ENCODE results near the gene GABARAP. TPM values are rescaled to one million over a fixed set of nuclear protein-coding genes. Genes with fewer than 3 reads are reported as not detected.
A peak's percentile ranks its signal among the peaks of the same experiment; 100 is the strongest.

The GABARAP gene
- total and polyA plus RNA-seq, 2 experiments from 2014 or later, result 517 to 772 TPM

- H3K27me3 ChIP-seq, result no peaks in the 10 kb centered on the region
- H3K9me3 ChIP-seq (ENCODE audit: low read depth), result no peaks in the 10 kb centered on the region
- peaks cover 18% of the 10 kb centered on the region for H3K4me1 ChIP-seq (ENCODE audit: low read depth)
- no peak overlapping the region for H3K4me3 ChIP-seq
- no peak for TF ChIP-seq CTCF (IDR thresholded peaks at IDR 0.05; ENCODE audit: low read depth, low read length)
- peak overlapping the region; percentile 83 for H3K27ac ChIP-seq
- DNase-seq (ENCODE audit: low read depth in 1 of 2, low spot score in 1 of 2), result peak in 1 of 2 donors; percentile 36
- H3K36me3 ChIP-seq, result peaks cover 6% of the 10 kb centered on the region
These were observed 6.3 kb downstream of the GABARAP start for GRCh38 chr17:7235693-7236665.

- TF ChIP-seq CTCF (IDR thresholded peaks at IDR 0.05; ENCODE audit: low read depth, low read length), result no peak
- DNase-seq (ENCODE audit: low read depth in 1 of 2, low spot score in 1 of 2), result peak; percentile 96 to 97
- H3K27me3 ChIP-seq, result no peaks in the 10 kb centered on the region
- peak within 1 kb of the TSS; percentile 89 for H3K27ac ChIP-seq
- H3K36me3 ChIP-seq, result peaks cover 8% of the 10 kb centered on the region
- H3K4me1 ChIP-seq (ENCODE audit: low read depth), result peaks cover 9% of the 10 kb centered on the region
- no peaks in the 10 kb centered on the region for H3K9me3 ChIP-seq (ENCODE audit: low read depth)
- peak within 1 kb of the TSS; percentile 79 for H3K4me3 ChIP-seq
These were observed 7.9 kb downstream of the GABARAP start, which contains the start of gene DVL2 for GRCh38 chr17:7234083-7234951. Gene DVL2, minus strand, starts transcription at chr17:7234517. Its CDS starts 255 bp downstream, at chr17:7234262.

GRCh38 chr17:7233701-7234082 is 8.6 kb downstream of the GABARAP start:
- no peaks in the 10 kb centered on the region for H3K27me3 ChIP-seq
- H3K36me3 ChIP-seq, result peaks cover 14% of the 10 kb centered on the region
- no peaks in the 10 kb centered on the region for H3K9me3 ChIP-seq (ENCODE audit: low read depth)
- no peak for TF ChIP-seq CTCF (IDR thresholded peaks at IDR 0.05; ENCODE audit: low read depth, low read length)
- H3K4me1 ChIP-seq (ENCODE audit: low read depth), result peaks cover 9% of the 10 kb centered on the region
- DNase-seq (ENCODE audit: low read depth in 1 of 2, low spot score in 1 of 2), result no peak
- H3K27ac ChIP-seq, result peak overlapping the region; percentile 89
- H3K4me3 ChIP-seq, result peak overlapping the region; percentile 79

- DNase-seq (ENCODE audit: low read depth in 1 of 2, low spot score in 1 of 2), result no peak
- peaks cover 29% of the 10 kb centered on the region for H3K36me3 ChIP-seq
- H3K4me3 ChIP-seq, result no peak overlapping the region
These were observed 10.1 kb downstream of the GABARAP start for GRCh38 chr17:7232114-7232513.

More at GRCh38 chr17:7232114-7232513, 10.1 kb downstream of the GABARAP start:
- Histone ChIP-seq H3K27ac (no peak overlapping the region), H3K4me1 (ENCODE audit: low read depth) (peaks cover 9% of the 10 kb centered on the region), H3K9me3 (ENCODE audit: low read depth) (no peaks in the 10 kb centered on the region), H3K27me3 (no peaks in the 10 kb centered on the region)
- no peak for TF ChIP-seq CTCF (IDR thresholded peaks at IDR 0.05; ENCODE audit: low read depth, low read length)
